HG03432 (cell line): Measurements from ENCODE around the gene SLC2A2.

Experiments
- ATAC-seq: cut with Tn5 transposase; IDR thresholded peaks from one replicate; pipeline ENCODE4 v1.9.1; 2021; ENCODE audit warnings: mild to moderate bottlenecking, moderate library complexity; ENCODE audit not compliant: unreplicated experiment

SLC2A2 gene

DNA sequence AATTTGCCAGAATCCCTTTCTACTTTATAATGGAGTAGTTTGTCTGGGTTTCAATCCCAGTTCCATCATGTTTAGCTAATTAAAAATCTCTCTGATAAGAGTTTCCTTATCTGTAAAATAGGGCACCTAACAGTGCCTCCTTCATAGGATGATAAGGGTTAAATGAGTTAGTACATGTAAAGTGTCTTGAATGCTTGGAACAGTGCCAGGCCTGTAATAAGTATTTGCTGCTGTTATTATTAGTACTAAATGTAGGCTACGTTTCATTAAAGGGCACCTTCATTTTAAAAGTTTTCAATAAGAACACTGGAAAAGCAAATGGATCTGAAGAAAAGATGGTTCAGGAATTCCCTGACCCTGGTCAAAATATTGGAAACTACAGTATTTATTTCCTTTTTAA, 11.8 kb upstream of the SLC2A2 start:
- ATAC-seq = no peak

DNA sequence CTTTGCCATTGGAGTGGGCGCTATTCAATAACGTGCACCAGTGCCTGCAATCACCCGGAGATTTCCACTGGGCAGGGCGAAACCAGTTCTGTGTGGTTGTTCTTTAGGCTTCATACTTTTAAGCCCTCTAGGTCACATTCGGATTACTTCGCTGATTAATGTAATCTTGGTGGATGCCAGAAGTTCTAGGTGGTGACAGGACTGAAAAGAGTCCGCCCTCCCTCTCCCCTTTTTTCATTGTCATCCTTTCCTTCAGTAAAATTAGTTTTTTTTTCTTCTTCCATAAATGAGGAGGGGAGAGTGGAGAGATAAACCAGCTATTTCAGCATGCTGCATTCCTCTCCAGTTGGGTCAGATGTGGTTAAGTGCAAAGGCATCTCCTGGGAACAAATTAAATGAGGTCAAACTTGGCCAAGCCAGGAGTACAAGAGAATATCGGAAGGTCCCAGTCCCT, 2.3 kb upstream of the SLC2A2 start:
- no peak for ATAC-seq

DNA sequence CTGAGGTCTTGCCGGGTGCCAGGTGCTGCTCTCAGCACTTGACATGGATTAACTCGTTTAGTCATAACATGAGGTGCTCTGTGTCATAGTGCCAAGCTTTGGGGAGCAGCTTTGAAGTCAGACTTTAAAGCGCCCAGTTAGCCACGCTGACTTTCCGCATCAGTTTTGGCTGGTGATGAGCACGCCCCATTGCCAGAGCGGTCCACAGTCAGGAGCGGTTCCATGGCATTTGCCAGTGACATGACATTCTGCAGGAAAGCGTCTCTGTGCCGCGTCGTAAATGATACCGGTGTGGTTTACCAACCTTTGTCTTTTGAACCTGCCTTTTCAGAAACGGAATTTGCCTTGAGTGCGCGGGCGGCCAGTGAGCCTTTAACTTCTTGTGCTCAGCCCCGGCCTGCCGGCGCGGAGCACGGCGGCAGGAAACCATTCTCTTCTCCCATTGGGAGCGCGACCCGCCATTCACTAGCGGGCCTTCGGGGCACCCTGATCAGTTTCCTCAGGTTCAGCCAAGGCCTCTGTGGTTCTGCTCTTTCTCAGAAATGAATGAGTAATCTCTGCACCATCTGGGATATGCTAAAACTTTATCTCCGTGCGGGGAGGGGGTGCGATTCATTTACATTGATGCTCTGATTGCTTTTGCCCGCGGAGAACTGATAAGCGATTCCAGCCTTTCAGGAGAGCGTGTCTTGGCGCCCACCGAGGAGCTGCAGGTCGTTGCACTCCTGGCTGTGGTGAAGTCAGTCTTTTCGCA, 1.7 kb upstream of the SLC2A2 start:
- ATAC-seq = no peak

DNA sequence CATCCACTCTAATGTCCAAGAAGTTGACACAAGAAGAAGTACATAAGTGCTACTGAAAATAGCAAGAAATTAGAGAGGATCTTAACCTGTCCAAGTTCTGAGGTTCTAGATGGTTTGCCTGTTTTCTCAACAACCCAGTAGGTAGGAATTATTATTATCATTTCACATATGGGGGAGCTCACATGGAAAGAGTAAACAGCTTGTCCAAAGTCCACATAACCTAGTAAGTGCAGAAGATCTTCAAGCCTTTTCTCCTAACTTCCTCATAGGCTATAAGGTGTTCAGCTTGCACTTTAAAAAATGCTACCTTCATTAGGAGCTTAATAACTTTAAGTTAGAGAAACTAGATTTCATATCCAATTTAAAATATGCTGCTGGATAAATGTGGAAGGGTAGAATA, 3.0 kb downstream of the SLC2A2 start:
- ATAC-seq = no peak

DNA sequence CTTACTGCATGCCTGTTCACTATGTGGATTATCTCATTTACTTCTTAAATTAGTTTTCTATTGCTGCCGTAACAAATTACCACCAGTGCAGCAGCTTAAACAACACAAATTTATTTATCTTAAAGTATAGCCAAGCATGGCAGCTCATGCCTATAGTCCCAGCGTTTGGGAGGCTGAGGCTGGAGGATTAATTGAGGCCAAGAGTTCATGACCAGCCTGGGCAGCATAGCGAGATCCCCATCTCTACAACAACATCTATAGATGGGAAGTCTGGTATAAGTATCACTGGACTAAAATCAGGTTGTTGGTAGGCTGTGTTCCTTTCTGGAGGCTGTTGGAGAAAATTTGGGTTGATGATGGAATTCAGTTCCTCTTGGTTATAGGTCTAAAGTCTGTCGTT, 5.1 kb downstream of the SLC2A2 start:
- ATAC-seq = no peak

DNA sequence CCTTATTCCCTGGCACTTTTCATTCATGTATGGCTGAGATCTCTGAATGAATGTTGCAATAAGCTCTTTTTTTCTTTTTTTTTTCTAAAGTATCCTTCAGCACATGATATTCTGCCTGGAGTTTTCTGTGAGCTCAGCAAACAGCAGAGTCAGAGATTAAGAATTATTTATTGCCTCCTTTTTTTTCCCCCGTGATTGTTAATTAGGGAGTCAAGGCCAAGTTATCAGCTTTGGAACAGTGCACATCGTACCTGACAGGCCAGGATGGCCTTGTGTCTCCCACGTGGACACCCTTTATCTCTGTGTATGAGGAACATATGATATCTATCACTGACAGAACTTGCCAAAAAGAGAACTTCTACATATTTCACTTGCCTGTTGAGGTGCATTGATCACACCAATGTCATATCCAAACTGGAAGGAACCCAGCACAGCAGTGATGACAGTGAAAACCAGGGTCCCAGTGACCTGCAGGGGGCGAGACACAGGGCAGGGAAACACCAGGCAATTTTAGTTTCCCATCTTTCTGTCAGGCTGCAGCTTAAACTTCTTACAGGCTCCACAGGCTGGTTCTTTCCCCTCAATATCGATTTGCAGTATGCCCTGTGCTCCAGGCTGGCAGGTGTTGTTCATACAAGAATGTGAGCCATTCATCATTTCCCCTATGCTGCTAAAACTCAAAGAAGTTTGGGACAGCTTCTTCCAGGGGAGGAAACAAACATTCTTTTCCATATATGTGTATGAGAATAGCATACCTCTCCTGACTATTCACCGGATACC, 8.2 kb downstream of the SLC2A2 start:
- no peak for ATAC-seq

DNA sequence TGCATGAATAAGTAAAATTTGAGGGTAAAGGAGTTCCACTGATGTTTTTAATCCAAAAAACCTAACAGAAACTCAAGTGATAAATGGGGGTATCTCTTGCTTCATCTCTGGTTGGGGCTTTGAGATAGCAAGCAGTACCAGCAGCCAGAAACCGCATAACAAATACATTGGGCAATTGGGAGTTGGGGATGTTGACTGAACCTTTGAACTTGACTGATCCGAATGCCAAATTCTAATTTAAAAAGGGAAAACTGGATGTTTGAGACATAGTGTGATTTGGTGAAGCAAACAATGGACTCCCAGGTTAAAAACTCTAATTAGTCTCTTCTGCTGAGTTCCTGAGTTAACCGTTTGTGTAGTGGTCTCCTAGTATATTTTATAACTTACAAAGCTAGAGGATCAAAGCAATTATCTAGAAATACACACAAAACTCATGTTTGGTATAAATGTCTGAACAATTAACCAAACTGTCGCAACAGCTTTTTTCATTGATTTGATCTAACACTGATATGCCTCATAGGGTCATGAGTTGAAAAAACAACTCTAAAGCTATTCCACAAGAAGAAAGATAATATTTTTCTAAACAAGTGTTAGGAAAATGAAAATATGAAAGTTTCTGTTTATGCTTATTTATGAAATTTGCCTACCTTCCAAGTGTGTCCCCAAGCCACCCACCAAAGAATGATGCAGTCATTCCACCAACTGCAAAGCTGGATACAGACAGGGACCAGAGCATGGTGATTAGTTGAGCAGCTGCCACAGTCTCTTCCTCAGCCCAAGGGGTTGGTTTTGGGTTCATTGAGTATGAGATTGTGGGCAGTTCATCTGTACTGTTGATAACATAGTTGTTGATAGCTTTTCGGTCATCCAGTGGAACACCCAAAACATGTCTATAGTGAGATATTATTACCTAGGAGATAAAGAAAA, 12.4 kb downstream of the SLC2A2 start:
- no peak for ATAC-seq

DNA sequence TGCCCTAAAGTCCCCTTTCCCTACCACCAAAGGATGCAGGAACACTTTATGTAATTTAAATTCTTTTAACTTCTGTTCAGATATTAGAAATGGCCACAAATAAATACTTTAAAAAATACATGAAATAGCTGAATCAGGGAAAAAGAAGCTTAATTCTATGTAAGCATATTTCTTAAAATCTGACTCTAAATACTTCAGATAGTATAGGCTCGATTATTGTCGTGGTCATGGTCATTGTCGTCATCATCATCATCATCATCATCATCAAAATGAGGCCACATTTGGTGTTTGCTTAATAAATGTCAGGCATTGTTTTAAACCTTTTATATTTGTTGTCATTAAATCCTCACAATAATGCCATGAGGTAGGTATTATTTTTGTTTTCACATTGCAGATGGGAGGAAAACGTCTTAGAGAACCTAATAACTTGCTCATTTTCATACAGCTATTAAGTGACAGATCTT, 14.6 kb downstream of the SLC2A2 start:
- ATAC-seq = no peak

DNA sequence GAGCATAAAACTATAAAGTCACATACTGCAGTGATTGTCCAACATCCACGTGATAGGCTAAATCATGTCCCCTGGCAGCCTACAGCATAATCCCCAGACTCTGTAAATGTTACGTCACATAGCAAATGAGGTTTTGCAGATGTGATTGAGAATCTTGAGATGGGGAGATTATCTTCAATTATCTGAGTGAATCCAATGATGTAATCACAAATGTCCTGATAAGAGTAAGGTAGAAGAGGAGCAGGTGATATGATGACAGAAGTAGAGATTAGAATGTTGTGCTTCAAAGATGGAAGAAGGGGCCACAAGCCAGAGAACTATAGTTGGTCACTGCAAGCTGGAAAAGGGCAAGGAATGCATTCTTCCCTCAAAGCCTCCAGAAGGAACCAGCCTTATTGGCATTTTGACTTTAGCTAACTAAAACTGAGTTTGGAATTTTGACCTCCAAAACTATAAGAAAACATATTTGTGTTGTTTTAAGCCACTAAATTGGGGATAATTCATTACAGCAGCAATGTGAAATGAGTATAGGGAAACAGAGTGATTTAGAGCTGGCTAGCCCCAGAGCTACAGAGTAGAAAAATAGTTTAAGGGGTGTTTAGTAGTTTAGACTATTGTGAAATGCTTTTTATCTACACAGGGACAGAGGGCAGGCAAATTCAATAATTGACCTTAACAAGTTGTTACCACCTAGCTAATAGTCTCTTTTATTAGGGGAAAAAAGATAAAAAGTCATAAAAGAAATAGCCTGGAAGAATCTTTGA, 15.2 kb downstream of the SLC2A2 start:
- no peak for ATAC-seq

DNA sequence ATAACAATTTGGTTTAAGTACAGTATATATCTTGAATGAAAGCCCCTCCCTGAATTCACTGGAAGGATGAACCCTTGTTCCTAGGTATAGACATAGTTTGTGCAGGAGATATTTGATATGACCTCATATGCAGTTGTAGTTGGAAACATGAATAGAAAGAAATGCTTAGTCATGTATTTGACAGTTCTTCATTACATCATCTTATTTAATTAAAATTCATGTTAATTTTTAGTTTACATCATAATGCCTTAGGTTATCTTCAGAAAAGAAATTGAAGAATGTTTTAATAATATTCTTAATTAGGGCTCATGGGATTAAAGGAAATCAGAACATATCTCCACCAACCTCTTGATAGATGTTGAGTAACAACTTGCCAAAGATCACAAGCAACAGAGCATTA, 19.2 kb downstream of the SLC2A2 start:
- ATAC-seq = no peak

DNA sequence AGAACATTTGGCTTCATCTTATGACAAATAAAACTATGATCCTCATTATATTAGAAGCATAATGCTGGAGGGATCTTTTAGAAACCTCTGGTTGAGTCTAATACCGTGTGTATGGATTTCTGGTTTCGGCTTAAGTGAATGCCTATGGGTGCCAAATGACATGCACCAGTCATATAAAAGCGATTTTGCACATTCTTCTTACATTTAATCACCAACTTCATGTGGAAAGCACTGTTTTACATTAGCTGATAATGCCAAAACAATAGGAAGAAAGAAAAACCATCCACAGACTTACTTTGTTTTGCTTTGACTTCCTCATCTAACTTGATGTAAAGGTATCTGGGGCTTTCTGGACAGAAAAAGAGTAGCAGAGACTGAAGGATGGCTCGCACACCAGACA, 20.9 kb downstream of the SLC2A2 start:
- ATAC-seq = no peak

DNA sequence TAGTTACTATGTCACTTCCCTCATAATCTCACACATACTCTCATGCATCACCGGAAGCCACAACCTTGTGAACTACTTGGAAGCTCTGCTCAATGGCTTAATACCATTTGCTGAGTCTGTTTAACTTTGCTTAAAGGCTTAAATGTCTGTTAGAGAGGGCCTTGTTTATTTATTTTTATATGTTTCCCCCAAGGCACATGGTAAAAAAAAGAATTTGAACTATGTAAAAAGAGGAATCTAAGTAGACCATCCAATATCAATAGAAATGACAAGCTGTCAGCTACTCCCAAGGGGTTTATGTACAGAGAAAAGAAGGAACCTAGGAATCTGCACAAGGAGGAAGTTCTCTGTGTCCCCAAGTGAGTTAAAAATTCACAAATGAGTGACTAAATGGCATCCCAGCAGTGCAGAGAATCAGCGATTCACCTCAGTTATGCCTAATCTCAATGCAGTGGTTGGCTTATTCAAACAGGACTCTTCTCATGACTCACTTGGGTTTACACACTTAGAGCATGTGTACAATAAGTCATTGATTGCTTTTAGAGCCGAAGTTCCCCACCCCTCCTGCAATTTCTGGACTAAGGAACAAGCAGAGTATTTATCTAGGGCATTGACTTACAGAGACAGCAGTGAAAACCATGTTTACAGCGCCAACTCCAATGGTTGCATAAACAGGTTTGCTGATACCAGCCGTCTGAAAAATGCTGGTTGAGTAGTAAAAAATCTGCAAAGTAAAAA, 24.4 kb downstream of the SLC2A2 start:
- ATAC-seq = no peak

DNA sequence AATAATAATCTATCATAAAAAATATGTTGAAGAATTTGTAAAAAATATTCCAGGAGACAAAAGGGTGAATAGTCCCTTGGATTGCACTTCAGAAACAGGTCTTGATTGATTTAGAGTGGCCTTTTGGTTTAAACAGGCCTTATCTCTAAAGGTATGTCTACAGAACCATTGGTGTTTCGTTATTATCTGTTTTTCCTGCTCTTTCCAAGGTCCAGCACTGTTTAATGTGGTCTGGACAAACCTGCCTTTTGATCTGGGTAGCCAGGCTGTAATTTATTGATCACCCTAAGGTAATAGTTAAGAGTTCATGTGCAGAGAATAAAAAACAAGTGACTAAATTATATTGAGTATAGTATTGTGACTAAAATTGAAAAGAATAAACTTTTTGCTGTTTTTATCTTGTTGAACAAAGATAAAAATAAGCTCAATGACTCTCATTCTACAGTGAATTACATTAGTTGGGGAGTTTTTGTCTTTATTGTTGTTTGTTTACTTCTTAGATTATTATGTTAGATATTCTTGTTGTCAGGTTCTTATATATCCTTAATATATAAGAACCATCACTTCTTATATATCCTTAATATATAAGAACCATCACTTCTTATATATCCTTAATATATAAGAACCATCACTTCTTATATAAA, 25.1 kb downstream of the SLC2A2 start:
- no peak for ATAC-seq

DNA sequence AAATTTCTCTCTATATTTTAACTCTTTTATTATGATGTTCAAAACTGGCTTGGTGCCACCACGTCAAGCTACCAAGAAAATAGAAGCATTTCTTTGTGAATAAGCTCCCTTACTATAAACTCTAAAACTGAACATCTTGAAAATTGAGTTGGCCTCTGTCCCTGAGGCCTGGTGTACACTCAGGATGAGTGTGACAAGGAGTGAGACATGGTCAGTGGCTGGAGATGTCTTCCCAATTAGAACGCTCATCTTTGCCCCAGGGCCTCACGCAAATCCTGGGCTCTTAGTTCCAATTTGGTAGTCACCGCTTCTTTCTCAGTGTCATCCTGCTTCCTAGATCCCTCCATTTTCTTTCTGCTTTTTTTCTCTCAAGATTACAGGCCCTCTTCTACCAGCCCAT, 26.2 kb downstream of the SLC2A2 start:
- ATAC-seq = no peak

DNA sequence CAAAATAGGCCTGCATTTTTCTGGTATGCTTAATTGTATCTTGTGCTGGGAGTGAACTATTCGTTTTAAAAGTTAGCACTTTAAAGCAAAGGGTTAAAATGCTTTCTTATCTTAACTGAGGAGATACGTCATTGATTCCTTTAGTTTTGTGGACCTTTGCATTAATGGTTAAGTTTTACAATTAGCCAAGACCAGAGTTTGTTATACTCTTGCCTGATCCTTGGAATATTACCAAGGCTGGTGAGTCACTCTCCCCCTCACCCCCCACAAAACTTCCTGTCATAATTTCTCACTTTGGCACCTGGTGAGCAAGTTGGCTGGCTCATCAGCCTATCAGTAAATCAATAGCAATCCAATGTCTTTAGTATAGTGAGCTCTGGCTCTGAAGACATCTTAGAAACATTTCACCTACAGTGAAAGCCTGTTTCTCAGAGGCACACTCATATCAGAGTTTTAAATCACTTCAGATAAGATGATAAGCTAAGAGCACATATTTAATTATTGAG, 26.7 kb downstream of the SLC2A2 start:
- ATAC-seq = no peak

DNA sequence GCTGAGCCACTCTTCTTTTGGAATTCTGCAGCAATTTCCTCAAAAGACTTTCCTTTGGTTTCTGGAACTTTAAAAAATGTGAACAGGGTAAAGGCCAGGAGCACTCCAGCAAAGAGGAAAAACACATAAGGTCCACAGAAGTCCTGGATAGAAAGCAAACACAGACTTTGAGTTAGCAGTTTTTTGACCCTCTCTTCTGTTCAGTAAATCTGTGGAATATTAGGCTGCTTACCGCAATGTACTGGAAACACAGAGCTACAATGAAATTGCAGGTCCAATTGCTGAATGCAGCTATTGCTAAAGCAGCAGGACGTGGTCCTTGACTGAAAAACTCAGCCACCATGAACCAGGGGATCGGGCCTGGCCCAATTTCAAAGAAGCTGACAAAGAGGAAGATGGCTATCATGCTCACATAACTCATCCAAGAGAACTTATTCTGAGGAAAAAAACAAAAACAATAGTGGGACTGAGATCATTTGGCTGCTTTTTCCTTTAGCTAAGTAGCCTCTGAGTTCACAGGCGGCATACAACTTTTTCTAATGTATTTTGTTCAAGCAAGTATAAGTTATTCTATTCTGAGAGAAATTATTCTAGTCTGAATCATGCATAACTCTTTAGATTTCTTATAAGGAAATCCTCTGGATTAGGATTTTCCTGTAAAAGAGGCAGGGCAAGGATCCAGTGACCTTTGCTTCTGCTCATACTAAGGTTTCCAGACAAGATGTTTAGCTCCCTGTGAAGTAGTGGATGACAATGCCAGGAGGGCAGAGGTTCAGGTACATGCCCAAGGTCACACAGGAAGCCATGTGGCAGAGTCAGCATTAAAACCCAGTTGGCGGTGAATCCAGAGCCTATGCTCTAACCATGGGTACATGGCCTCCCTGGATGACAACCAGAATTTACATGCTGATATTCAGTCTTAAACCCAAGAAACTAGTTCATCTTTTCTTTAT, 28.3 kb downstream of the SLC2A2 start:
- ATAC-seq = no peak

DNA sequence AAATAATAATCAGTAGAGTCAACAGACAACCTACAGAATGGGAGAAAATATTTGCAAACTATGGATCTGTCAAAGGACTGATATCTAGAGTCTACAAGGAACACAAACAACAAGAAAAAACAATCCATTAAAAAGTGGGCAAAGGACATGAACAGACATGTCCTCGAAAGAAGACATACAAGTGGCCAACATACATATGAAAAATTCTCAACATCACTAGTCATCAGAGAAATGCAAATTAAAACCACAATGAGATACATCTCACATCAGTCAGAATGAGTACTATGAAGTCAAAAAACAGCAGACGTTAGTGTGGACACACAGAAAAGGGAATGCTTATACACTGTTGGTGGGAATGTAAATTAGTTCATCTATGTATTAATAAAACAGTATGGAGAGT, 33.7 kb downstream of the SLC2A2 start:
- no peak for ATAC-seq

DNA sequence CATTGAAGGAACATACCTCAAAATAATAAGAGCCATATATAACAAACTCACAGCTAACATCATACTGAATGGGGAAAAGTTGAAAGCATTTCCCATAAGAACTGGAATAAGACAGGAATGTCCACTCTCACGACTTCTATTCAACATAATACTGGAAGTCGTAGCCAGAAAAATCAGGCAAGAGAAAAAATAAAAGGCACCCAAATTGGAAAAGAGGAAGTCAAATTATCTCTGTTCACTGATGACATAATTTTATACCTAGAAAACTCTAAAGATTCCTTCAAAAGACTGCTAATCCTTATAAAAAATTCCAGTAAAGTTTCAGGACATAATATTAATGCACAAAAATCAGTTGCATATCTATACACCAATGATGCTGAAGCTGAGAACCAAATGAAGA, 34.9 kb downstream of the SLC2A2 start:
- no peak for ATAC-seq
